KOPT-K1 (cell line): ENCODE results near the gene USP35.

Experiments
- H3K27ac ChIP-seq: fragments of 200-600 bp; sonication (generic); 2 replicates; pipeline ENCODE4 v1.5.1; 2016; ENCODE audit warnings: antibody characterized with exemption, mild to moderate bottlenecking, low read depth, low read length; ENCODE audit not compliant: poor library complexity, severe bottlenecking
- H3K36me3 ChIP-seq: fragments of 200-600 bp; sonication (generic); 2 replicates; pipeline ENCODE4 v1.5.1; 2017; ENCODE audit warnings: antibody characterized with exemption, mild to moderate bottlenecking, low read length, moderate library complexity; ENCODE audit not compliant: insufficient read depth
- H3K9me3 ChIP-seq: fragments of 200-600 bp; sonication (generic); 2 replicates; pipeline ENCODE4 v1.5.1; 2017; ENCODE audit warnings: antibody characterized with exemption, low read length, mild to moderate bottlenecking; ENCODE audit not compliant: insufficient read depth, poor library complexity, severe bottlenecking

Gene USP35

GRCh38 chr11:78181185-78181584 lies 7.5 kb upstream of the USP35 start:
- H3K36me3 ChIP-seq, result no peaks in the 10 kb centered on the region; the same call in 1 of the 2 replicates
- H3K27ac ChIP-seq, result no peak overlapping the region
- no peaks in the 10 kb centered on the region for H3K9me3 ChIP-seq

DNA sequence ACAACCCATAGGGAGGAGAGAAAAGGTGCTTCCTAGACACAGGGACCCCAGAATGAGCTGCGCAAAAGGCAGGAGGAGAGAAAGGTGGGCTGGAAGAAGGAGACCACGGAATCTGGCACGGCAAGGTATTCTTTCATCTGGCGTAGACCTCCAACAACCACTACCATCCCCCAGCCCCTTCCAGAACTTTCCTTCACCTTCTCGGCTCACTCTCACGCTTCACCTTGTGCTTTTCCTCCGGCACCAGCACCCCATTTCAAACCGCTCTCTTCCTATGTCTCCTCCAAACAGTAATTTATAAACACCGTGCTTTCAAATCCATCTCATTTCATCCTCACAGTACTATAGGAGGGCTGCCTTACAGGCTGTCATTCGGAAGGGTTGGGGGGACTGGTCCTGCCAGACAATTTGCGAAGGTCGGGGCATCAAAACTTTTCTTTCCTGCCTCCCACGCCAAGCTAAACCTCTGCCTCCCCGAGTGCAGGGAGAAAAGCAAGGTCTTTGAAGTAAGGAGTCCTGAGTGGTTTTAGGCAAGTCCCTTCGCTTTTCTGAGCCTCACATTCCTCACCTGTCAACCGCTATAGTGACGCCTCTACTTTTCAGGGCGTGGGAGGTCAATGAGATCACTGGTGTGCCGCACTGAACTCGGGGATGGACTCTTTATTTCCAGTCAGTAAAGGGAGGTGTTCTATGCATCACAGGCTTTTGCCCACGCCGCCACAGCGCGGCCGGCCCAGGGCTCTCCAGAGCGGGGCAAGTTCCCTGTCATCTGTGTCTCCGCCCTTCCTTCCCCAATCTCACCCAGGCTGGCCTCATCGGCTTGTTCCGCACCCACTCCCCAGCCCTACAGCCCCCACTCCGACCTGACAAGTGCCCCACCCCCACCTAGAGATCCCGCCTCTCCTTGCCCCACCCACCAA lies 1.1 kb upstream of the USP35 start:
- H3K36me3 ChIP-seq, result no peaks in the 10 kb centered on the region
- peak overlapping the region; percentile 66 for H3K27ac ChIP-seq
- H3K9me3 ChIP-seq, result no peaks in the 10 kb centered on the region

- Histone ChIP-seq H3K9me3 (no peaks in the 10 kb centered on the region), H3K27ac (peak overlapping the region; percentile 66), H3K36me3 (no peaks in the 10 kb centered on the region)
Measured at GRCh38 chr11:78189174-78189724, 530 bp downstream of the USP35 start.

DNA sequence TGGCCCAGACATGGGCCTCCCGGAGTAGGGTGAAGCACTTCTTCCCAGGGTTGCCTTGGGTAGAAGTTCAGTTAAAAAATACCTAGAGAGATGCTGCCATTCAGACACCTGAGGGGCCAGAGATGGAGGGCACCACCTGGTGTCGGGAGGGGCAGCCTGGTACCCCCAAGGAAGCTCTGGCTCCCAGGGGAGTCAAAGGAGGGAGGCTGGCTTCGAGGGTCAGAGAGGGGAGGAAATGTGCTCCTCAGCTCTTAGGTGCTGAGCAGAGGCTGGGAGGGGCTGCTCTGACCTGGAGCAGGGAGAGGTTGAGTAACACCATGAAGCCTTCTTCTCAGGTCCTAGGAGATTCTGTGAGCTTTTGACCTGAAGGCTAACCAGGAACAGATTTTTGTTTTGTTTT lies 1.1 kb downstream of the USP35 start:
- no peaks in the 10 kb centered on the region for H3K36me3 ChIP-seq
- H3K27ac ChIP-seq, result no peak overlapping the region
- no peaks in the 10 kb centered on the region for H3K9me3 ChIP-seq

GRCh38 chr11:78190374-78190773 lies 1.7 kb downstream of the USP35 start:
- H3K36me3 ChIP-seq, result no peaks in the 10 kb centered on the region
- H3K9me3 ChIP-seq, result no peaks in the 10 kb centered on the region
- no peak overlapping the region for H3K27ac ChIP-seq

GRCh38 chr11:78190871-78191538 lies 2.3 kb downstream of the USP35 start:
- no peaks in the 10 kb centered on the region for H3K36me3 ChIP-seq
- no peak overlapping the region for H3K27ac ChIP-seq

GRCh38 chr11:78192223-78192719 lies 3.6 kb downstream of the USP35 start:
- H3K9me3 ChIP-seq, result no peaks in the 10 kb centered on the region
- H3K36me3 ChIP-seq, result no peaks in the 10 kb centered on the region
- no peak overlapping the region for H3K27ac ChIP-seq

More at GRCh38 chr11:78190871-78191538, 2.3 kb downstream of the USP35 start:
- no peaks in the 10 kb centered on the region for H3K9me3 ChIP-seq

DNA sequence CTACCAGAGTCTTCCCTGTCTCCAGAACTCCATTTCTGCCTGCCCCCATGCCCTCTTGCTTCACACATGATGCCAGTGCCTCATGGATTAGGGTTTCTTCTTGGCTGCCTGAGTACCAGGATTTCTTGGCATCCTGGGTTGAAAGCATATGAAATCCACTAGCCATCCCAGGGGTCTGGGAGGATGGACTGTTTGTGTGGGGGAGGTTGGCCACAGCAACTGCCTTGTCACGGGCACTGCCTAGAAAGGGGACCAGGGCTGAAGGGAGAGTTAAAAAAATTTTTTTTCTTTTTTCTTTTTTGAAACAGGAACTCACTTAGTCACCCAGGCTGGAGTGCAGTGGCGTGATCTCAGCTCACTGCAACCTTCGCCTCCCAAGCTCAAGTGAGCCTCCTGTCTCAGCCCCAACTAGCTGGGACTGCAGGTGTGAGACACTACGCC lies 4.2 kb downstream of the USP35 start:
- no peak overlapping the region for H3K27ac ChIP-seq
- no peaks in the 10 kb centered on the region for H3K9me3 ChIP-seq
- no peaks in the 10 kb centered on the region for H3K36me3 ChIP-seq

- Histone ChIP-seq H3K9me3 (no peaks in the 10 kb centered on the region), H3K36me3 (no peaks in the 10 kb centered on the region), H3K27ac (no peak overlapping the region)
Measured at GRCh38 chr11:78193806-78194205, 5.1 kb downstream of the USP35 start.

DNA sequence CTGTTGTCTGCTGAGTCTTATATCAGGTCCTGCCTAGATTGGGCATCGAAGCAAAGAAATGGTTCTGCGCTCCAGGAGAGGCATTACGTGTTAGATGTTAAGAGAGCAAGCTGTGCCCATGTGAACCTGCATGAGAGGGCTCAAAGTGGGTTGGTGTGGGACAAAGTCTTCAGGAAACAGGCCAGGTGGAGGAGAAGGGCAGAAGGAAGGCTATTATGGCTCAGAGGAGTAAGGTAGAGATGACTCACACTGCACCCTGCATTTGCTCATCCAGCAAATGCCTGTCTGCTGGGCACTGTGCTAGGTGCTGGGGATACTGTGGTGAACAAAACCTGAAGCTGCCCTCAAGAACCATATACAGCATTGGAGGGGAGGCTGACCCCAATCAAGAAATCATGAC lies 5.8 kb downstream of the USP35 start:
- H3K27ac ChIP-seq, result no peak overlapping the region
- H3K36me3 ChIP-seq, result no peaks in the 10 kb centered on the region

DNA sequence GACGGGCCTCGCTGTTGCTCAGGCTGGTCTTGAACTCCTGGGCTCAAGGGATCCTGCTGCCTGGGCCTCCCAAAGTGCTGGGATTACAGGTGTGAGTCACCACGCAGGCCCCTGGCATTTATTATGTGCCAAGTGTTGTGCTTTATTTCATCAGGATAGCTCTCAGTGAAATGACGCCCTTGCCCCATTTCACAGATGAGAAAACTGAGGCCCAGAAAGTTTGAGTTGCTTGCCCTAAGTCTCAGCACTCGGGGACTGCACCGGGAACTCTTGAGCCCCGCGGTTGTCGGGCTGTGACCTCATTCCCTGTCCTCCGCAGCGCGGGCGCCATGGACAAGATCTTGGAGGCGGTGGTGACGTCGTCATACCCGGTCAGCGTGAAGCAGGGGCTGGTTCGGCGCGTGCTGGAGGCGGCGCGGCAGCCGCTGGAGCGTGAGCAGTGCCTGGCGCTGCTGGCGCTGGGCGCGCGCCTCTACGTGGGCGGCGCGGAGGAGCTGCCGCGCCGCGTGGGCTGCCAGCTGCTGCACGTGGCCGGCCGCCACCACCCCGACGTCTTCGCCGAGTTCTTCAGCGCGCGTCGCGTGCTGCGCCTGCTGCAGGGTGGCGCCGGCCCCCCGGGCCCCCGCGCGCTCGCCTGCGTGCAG lies 7.3 kb downstream of the USP35 start:
- Histone ChIP-seq H3K27ac (no peak overlapping the region), H3K36me3 (no peaks in the 10 kb centered on the region)

More for the DNA sequence above, 5.8 kb downstream of the USP35 start:
- no peaks in the 10 kb centered on the region for H3K9me3 ChIP-seq

DNA sequence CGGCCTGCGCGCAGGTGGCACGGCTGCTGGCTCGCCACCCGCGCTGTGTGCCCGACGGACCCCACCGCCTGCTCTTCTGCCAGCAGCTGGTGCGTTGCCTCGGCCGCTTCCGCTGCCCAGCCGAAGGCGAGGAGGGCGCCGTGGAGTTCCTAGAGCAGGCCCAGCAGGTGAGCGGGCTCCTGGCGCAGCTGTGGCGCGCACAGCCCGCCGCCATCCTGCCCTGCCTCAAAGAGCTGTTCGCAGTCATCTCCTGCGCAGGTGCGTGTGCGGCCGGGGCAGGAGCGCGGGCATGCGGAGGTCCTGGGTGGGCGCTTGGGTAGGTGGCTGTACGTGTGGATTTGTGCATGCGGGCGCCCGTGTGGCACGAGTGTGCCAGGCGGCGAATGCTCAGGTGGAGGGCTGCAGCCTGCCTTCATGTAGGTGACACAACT lies 8.0 kb downstream of the USP35 start:
- no peak overlapping the region for H3K27ac ChIP-seq
- H3K9me3 ChIP-seq, result no peaks in the 10 kb centered on the region
- no peaks in the 10 kb centered on the region for H3K36me3 ChIP-seq

More for the DNA sequence above, 7.3 kb downstream of the USP35 start:
- H3K9me3 ChIP-seq, result no peaks in the 10 kb centered on the region

DNA sequence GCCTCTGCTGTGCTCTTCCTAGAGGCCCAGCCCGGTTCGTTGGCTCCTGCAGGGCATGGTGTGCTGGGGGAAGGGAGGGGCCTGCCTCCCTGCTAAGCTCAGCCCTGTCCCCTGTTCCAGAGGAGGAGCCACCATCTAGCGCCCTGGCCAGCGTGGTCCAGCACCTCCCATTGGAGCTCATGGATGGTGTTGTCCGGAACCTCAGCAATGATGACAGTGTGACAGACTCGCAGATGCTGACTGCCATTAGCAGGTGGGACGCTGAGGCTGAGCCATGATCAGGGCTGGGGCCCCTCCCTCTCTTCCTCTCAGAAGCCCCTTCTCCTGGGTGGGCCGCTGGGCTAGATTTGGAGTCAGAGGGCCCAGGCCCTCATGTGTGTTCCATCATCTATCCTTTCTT lies 9.1 kb downstream of the USP35 start:
- Histone ChIP-seq H3K9me3 (no peaks in the 10 kb centered on the region), H3K36me3 (no peaks in the 10 kb centered on the region), H3K27ac (no peak overlapping the region)

- peak overlapping the region; percentile 94 for H3K27ac ChIP-seq
Measured at GRCh38 chr11:78199015-78199652, 10.4 kb downstream of the USP35 start.

More at GRCh38 chr11:78199015-78199652, 10.4 kb downstream of the USP35 start:
- Histone ChIP-seq H3K9me3 (no peaks in the 10 kb centered on the region), H3K36me3 (no peaks in the 10 kb centered on the region)
